ENCODE measurements around the gene CST6.

Gene CST6

DNA sequence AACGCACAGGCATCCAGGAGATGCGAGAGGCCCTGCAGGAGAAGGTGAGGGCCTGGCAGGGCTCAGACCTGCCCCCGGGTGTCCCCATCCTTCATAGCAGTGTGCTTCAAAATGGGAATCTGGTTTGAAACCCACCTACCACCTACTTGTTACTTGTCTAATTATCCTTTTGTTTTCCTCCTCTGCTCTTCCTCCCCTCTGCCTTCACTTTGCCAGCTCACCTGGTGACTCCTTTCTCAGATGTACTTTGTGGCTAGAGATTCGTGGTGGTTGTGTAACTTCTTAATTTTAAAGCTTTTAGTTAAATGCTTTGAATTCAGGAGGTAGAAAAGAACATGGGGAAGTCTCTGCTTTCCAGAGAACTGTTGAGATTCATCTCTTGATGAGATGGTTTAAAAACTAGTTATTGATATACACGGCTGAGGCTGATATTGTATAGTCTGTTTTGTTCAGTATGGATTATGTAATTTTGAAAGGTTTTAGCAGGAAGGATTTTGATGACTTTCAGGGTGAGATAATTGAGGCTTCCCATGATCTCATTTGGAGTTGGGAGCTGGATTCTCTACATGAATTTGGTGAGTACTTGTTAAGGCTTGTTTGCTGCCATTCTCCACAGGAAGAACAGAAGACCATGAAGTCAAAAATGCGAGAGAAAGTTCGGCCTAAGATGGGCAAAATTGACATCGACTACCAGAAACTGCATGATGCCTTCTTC, 48.3 kb downstream of the CST6 start:
- in situ Hi-C loops (cut with HindIII; ENCODE audit: low pct_ligation_motif_present, low pct_unique_long_range_greater_than_20kb, low sequenced_read_pairs), result no loop called here
- DNase-seq, result no peak

DNA sequence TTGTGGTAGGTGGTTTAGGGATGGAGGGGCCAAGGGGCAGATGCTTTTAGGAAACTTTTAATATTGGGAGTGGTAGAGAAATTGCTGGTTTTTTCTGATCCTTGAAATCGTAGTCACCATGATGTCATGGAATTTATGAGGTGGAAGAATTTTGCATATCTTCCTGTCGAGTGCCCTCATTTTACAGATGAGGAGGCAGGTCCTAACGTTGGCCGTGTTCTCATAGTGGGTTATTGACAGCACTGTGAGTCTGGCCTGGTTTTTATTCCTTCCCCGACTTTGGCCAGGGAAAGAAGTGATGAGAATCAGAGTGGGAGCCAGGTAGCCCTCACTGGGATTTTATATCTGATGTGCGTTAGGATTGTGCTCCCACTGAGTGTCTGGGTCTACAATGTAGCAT, 49.5 kb downstream of the CST6 start:
- in situ Hi-C loops (cut with HindIII; ENCODE audit: low pct_ligation_motif_present, low pct_unique_long_range_greater_than_20kb, low sequenced_read_pairs), result no loop called here
- no peak for DNase-seq

DNA sequence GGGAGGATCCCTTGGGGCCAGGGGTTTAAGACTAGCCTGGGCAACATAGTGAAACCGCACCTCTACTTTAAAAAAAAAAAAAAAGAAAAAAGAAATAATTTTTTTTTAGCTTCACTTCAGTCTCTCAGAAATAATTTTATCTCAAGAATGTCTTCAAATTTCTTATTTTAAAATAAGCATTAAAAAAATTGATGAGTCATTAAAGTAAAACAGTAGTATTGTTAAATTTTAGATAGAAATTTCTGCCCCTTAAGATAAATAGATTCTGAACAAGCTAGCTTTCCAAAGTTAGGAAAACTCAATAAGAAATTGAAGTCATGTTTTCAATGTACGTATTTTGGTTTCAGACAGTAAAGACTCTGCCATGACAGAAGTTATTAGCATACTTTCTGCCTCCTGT, 50.6 kb downstream of the CST6 start:
- in situ Hi-C loops (cut with HindIII; ENCODE audit: low pct_ligation_motif_present, low pct_unique_long_range_greater_than_20kb, low sequenced_read_pairs), result no loop called here
- no peak for DNase-seq

Data from ACHN (cell line).